ENCODE results near the gene PDE5A.
A peak's percentile ranks its signal among the peaks of the same experiment; 100 is the strongest.

PDE5A gene

DNA sequence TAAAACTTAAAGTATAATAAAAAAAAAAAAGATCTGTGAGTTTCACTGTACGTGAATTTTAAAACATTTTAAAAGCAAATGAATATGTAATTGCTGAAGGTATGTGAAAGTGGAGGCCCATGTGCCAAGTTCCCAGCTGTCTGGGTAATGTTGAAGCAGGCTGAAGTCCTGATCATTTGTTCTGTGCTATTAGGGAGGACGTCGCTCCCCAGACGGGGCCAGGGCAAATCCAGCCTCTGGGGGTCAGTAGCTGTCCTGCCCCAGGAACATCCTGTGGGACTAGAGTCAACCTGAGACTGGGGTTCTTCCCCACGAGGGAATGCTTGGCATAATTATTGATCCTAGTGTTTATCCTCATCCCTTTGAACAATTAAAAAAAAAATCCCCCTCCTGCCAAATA, 48.8 kb downstream of the PDE5A start:
- DNase-seq = no peak

DNA sequence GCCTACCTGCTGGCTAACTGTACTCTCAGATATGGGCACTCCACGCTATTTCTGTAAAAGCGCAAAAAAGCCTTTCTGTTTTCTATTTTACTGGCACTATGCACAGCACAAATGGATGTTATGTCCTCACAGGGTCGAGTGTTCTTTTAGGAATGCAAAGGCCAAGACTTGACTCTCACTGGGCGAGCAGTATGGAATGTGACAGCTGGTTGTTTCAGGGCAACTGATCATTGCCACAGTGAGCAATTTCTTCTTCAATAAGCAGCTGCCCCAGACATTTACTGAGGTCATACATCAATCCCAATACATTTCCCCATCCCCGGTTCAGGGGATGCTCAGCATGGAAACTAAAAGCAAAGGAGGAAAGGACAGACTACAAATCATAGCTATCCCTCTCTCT, 58.2 kb downstream of the PDE5A start:
- no peak for DNase-seq

DNA sequence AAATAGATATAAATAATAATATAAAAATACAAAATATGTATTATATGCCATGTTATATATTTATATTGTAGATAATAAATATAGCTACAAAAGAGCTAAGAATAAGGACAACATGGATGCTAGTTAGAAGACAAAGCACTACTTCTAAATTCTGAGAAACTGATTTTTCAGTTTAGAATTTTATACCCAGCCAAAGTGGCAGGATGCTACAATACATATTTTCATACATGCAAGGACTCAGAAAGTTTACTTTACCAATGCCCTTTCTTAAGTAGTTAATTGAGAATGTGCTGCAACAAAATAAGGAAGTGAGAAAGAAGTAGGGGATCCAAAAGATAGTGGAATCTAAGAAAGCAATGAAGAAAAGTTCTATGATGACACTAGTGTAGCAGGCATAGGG, 64.5 kb downstream of the PDE5A start:
- no peak for DNase-seq

DNA sequence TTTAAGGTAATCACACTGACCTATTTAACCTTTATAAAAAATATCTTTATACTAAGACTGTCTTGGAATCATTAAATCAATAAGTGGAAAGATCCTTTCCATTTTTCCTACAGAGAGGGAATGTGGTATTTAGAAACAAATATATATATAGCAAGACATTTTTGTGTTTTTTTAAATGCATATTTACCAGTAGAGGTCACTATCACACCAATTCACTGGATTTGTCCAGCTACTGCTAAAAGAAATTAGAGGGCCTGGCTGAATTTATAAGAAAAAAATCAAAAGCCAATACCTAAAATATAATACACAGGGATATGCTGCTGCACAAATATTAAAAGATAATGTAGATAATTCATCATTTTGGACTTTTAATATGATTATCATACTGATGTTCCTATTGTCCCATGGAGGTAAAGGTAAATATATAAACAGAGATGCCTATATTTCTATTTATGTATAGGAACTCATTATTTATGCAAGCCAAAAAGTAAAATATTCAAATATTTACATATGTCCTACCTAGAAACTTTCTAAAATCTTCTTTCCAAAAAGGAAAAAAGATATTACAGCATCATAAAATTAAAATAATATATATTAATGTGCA, 69.5 kb downstream of the PDE5A start:
- peak; percentile 9 for DNase-seq

DNA sequence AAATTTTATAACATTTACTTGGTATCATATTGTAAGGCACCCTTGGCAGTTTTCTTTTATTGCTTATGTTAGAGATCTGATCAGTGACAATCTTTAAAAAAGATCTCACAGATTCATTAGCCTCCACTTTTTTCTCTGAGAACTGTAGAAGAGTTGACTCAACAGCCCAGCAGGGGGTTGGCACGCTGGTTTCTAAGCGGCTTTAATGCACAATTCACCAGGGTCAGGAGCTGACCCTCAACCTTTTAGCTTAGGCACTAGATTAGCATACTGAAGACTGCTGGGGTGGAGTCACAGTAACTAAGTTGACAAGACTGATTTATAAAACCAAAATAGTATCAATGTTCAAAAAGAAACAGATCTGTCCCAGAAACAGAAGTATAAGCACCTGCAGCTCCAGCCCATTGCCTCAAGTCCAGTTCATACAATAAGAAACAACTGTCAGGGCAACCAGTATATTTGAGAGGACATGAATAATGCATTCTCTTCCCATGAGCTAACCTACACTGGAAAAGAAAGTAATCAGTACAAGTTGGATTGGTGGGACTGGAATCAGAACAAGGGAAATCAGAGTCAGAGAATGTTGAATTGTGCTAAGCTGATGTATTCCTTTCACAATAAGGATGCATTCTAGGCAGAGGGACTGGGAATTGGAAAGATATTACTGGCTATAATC, 77.6 kb downstream of the PDE5A start:
- DNase-seq = no peak

DNA sequence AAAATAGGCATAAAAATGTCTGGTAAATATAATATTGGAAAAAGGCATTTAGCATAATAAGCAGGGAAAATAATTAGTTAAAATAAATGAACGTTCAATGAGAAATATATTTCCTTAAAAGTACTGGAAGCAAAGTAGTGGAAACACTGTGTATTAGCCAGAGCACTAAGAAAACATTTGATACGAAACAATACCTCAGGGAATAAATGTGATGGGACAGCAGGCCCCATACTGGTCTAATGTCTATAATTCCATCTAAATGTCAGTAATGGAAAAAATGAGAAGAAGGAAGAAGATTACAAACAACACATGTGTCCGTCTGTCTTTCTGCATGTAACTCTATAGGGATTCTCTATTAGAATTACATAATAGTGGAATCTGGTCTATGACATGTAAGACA, 79.0 kb downstream of the PDE5A start:
- no peak for DNase-seq

DNA sequence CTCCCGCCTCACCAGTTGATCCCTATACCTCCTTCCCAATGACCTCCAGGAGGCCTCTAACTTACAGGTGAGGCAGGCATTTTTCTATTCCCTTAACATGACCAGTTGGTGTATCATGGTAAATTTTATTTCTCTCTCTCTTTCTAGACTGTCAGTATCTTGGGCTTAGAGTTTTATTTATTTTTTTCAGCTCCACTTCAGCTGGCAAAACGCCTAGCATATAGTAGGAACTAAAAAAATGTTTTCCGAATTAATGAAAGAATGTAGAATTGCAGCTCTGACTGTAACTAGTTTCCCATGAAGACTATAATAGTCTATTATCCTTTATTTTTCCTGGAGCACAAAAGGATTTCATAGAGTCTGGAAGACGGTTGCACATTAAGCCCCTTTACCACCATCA, 84.8 kb downstream of the PDE5A start:
- DNase-seq = no peak

DNA sequence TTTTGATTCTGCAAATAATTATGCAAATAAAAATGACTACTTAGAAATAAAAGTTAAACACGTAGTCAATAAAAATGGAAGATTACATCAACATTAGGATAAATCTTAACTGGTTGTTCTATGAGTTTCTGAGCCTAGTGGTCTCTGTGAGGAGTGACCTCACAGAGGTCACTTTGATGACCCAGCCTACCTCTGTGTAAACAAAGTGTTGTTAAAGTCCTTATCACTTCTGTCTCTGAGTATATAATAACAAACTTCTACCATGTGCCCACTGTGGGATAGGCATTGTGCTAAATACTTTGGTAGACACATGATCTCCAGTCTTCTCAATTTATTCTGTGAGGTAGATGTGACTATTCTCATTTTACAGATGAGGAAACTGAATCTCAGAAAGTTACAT, 85.4 kb downstream of the PDE5A start:
- no peak for DNase-seq

DNA sequence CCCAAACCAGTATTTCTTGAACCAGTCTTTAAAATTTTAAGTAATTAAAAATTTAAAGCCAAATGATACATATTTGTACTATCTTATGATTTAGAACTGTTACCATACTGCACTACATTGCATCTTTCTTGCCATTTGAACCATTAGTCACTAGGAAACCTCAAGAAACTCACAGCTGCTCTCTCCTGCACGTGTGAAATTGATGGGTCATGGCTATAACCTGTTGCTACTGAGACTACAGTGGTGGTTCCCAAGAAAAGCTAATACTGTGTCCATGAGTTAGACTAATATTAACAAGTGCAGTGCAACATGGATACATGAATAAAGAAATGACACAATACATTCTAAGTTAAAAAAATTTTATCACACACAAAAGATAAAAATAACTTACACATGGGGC, 88.4 kb downstream of the PDE5A start:
- DNase-seq = no peak

DNA sequence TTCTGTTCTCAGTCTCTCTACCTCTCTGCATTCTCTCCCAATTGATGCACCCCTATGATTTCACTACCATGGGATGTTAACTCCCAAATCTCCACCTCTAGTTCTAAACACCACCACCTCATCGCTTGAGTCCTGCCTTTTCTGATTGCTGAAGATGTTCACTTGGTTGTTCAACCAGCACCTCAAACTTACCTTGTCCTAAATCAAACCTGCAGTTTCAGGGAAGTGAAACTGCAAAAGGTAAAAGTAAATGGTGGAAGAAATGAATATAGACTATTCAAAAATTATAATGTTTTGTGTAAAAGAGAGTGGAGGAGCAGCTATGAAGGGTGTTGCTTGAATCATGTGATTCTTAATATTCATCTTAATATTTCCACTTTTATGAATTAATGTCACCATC, 91.0 kb downstream of the PDE5A start:
- no peak for DNase-seq

DNA sequence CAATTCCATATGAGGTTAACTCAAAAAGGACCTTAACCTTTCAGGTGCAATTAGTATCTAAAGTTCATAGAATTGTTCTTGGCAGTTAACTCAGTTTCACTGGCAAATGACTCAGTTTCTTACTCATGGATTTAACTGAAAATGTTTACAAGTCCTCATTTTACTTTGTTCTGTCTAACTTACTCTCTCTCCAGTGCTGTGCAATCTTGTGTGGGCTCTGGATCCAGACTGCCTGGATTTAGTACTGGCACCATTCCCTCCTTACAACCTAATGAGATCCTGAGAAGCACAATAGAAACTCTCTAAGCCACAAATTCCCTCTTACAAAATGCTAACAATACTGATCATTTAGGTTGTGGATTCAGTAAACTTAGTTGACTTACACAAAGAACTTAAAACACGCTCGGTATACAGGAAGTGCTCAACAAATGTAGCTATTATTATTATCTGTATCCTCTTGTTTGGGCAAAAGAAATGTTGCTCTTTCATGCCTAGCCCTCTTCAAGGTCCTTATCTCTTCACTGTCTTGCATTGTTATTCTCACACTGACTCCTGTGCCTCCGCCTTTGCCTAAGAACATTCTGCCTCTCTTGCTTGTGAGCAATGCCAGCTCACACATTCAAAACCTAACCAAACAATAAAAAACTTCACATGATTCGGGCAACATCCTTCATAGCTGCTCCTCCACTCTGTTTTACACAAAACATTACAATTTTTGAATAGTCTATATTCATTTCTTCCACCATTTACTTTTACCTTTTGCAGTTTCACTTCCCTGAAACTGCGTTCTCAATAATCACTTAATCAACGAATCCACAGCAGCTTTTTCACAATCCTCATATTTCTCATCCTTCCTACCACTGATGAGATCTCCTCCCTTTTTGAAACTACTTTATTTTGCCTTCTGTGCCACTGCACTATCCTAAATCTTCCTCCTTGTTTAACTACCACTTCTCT, 91.8 kb downstream of the PDE5A start:
- no peak for DNase-seq

DNA sequence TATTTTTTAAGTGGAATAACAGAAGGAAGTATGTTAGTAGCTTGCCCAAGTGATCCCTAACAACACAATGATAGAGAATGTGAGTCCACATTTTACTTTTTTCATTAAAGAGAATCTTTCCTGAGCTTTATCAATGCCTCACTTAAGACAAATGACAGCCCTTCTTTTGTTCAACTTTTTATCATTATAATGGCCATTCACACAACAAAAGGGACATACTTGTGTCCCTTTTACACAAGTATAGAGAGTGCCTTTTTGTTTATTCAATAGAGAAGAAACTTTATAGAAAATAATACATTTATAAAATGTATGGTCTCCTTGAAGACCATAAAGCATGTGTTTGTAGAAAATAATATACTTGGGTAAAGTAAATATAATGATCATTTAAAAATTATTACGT, 96.3 kb downstream of the PDE5A start:
- no peak for DNase-seq

DNA sequence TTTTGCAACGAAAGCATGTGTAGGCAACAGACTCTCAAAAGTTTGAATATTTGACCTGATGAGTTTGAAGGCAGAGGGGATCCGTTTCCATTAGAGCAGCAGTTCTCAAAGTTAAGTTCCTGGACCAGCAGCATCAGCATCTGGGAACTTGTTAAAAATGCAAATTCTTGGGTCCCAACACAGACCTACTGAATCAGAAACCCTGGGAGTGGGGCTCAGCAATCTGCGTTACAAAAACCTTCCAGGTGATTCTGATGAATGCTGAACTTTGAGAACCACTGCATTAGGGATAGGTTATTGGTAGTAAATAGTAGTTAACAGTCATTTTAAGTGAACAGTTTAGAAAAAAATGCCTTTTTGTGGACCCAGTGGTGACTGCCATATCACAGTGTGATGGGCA, 98.8 kb downstream of the PDE5A start:
- no peak for DNase-seq

DNA sequence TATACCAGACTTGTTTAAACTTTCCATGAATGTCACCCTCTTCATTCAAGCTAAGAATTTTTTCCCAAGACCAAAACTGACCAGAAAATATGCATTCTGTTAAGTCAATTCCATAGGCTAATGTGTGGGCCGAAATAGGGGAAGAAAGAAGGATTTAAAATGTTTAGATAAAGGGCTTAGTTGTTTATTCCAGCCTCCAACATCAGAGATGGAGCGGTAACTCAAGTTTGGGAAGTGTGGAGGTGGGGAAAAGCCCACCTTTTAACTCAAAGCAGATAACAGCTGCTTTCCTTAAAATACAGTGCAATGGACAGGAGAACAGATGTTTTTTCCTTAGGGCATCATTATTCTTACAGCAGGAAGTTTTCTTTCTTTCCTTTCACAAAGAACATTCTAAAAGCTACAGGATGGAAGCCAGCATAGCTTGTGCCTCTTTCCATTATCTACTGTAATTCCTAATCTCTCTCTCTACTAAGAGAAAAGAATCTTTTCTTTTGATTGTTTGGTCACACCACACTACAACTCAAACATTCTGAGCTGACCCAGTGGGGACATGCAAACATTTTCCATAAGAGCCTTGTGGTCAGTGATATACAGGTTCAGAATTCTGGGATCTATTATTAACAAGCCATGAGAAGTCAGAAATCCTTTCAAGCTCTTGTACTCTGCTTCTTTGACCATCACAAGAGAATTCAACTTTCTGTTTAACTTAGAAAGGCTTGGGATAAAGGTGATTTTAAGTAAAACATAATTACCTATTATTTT, 101.6 kb downstream of the PDE5A start:
- DNase-seq = no peak

DNA sequence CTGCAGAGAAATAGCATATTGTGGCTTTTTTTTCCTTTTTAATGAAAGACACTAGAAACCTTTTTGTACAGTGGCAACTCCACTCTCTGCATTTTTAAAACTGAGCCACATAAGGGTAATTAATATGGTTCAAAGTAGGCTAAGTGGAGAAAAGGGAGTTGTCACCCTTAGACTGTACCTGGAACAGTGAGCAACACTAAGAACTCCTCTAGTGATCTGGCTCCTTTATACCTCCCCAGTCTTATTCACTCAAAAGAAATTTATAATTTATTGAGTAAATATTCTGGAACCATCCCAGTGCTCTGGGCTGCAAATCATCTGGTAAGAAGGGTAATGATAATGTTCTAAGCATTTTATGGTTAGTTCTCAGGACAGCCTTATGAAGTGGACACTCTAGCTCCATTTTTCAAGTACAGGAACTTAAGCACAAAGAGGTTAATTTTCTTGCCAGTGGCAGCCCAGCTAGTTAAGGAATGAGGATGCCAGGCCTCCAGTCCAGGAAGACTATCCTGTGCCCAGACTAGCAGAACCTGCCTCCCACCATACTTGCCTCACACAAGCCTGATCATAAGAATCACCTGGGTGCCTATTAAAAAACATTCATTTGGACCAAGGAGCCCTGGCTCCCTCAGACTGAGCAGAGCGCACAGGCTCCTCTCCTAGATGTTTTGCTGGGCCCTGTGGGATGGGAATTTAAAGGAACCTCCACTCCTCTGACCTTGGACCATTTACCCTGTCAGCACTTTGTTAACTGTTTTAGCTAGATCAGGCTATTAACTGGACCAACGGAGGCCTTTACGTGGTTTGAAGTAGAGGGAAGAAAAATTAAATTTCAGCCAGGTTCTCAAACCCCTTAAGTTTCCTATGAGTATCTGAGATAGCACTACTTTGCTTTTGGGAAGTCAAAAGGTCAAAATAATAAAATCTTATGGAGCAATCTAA, 102.6 kb downstream of the PDE5A start:
- no peak for DNase-seq

DNA sequence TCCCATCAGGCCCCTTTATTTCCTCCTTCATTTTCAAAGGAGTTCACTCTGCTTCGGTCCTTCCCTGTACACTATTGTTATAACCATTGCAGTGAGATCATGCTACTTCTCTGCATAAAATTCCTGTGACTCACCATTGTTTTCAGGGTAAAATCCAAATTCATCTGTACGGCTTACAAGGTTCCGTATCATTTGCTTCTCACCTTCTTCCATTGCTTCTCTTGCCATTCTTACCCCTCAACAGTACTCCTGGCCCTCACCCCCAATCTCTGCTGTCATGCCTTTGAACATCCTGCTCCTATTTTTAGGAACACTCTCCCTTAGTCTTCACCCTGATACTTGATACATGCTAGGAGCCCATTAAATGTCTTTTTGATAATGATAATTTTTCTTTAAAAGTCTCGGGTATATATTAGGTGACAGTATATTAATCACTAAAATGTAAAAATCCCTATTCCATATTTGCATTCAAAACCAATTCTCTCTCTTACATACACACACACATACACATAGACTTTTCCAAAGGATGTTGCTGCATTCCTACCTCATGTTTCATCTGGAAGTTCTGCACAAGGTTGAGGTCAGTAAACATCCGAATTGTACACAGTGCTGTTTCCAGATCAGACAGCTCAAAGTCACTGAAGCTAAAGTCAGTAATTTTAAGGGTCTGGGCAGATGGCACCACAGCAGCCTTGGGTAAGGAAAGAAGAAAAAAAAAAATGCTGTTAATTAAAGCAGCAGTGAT, 103.4 kb downstream of the PDE5A start:
- DNase-seq = no peak

DNA sequence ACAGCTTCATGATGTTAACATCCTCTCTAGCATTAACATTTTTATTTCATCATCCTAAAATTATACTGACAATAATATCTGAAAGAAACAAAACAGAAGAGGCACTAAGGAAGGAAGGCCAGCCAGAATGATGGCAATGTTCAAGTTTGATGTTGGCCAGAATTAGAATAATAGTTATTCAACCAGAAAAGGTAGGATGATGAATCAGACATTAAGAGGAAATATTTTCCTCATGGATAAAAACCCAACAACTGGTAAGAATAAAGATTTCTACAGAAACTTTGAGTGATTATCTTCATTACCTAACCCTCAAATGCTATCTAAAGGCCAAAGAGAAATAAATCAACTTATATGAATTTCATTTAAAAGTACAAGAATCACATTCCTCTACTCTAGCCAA, 105.2 kb downstream of the PDE5A start:
- no peak for DNase-seq

DNA sequence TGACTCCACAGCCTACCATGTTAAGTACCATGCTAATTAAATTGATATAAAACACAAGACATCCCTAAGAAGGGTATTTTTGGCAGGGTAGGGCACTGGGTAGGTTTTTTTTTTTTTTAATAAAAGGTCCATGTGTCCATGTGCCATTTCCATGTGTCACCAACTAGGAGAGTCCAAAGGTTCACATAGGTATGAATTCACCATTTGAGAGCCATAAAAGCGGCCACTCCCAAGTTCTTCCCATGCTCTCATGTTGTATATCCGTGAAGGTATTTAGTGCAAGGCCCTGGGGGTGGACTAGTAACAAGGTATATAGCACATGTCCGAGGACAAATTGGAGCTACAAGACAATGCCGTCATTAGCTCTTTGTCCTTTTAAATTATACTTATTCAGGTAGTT, 107.3 kb downstream of the PDE5A start:
- DNase-seq = no peak

DNA sequence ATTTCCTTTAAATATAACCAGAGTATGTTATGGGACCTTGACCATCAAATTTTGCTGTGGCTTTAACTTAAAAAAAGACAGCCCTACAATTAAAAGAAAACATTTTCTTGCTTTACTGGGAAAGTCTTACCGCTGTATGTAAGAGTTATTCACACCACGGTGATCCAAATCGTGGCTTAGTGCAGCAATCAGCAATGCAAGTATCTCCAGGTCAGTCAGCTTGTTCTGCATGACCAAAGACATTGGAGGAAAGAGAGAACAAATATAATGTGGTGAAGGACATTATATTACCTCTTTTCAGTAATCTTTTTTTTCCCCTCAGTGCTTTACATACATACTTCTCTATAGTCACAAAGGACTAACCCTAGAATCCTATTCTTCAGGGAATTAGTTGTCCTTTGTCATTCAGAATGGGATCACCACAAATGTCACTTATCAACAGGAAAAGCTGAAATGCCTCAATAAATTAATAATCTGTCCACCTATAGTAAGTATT, 109.6 kb downstream of the PDE5A start:
- DNase-seq = no peak

DNA sequence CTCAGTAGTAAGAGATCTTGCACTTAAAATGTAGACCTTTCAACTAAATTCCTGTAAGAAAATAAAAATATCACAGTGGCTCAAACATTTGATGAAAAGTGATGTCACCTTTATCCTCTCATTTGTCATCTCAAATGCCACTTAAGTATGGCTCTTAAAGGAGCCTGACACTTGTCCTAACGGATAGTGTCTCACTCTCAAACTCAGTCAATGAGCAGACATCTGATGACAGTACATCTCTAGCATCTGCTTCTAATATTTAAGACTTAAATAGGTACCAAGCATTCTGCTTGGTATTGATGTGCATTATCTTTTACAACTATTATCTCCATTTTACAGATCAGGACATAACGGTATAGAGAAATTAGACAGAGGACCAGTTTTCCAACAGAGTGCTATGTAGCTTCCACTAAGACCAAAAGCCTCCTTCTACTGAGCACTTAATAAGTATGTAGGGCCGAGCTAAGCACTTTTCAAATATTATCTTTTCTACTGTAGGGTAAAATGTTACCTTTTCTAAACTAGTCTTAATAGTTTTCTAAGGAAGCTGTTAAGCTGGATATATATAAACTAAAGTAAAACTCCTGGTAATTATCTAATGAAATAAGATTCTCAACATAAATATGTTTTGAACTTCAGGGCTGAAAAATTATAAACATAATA, 110.2 kb downstream of the PDE5A start:
- DNase-seq = no peak

Data from RPMI8226 (cell line).